Fibroblast of villous mesenchyme (primary cell): ENCODE results near the gene ALDH1A1. TPM values are rescaled to one million over a fixed set of nuclear protein-coding genes. Genes with fewer than 3 reads are reported as not detected.

Experiments
- DNase-seq: peaks from one replicate; pipeline ENCODE4 v3.0.0-alpha.2; 2010; ENCODE audit warnings: low read depth
- H3K4me3 ChIP-seq: 2 replicates; pipeline ENCODE4 v1.5.1; 2011; ENCODE audit warnings: low read depth, mild to moderate bottlenecking, low read length
- CTCF ChIP-seq: IDR thresholded peaks from 2 replicates; pipeline ENCODE4 v1.5.1; 2012; ENCODE audit warnings: low read depth, mild to moderate bottlenecking, low read length; ENCODE audit not compliant: insufficient read depth
- total RNA-seq: library from RNA; depleted of rRNA; stranded (reverse); fragments of >200 nt; gene quantifications from 2 replicates; pipeline ENCODE4 v1.2.3, GENCODE V29; 2012

The ALDH1A1 gene
- total RNA-seq, 1 donor, result 450 TPM

- no peak overlapping the region for H3K4me3 ChIP-seq
- DNase-seq, result no peak
- no peak for TF ChIP-seq CTCF
These were observed 28.6 kb downstream of the ALDH1A1 start for GRCh38 chr9:72924154-72924790.

GRCh38 chr9:72923077-72923476, 29.8 kb downstream of the ALDH1A1 start:
- no peak for TF ChIP-seq CTCF
- H3K4me3 ChIP-seq, result no peak overlapping the region

GRCh38 chr9:72921888-72922654, 30.8 kb downstream of the ALDH1A1 start:
- no peak overlapping the region for H3K4me3 ChIP-seq
- no peak for TF ChIP-seq CTCF
- no peak for DNase-seq

More at GRCh38 chr9:72923077-72923476, 29.8 kb downstream of the ALDH1A1 start:
- DNase-seq, result no peak

- no peak overlapping the region for H3K4me3 ChIP-seq
- DNase-seq, result no peak
- TF ChIP-seq CTCF, result no peak
These were observed 33.5 kb downstream of the ALDH1A1 start for GRCh38 chr9:72919246-72919945.

GRCh38 chr9:72917892-72918509, 34.9 kb downstream of the ALDH1A1 start:
- peak; percentile 5 for DNase-seq
- H3K4me3 ChIP-seq, result no peak overlapping the region
- TF ChIP-seq CTCF, result no peak

GRCh38 chr9:72915659-72916058, 37.2 kb downstream of the ALDH1A1 start:
- DNase-seq, result no peak
- no peak overlapping the region for H3K4me3 ChIP-seq
- no peak for TF ChIP-seq CTCF
